ENCODE measurements around the gene SPTLC1.

SPTLC1 gene

DNA sequence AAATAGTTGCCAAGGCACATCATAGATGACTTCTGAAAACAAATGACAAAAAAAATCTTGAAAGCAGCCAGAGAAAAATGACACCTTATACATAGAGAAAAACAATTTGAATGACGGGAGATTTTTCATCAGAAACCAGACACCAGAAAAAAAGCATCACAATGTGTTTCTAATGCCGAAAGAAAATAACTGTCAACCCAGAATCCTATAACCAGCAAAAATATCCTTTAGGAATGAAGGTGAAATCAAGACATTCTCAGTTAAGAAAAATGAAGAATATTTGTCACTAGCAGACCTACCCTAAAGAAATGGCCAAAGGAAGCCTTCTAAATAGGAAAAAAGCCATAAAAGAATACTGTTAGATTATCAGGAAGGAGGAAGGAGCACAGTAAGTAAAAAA lies 54.0 kb downstream of the SPTLC1 start:
- H3K4me3 ChIP-seq (ENCODE audit: low read length), result no peak overlapping the region
- no peak for DNase-seq (ENCODE audit: low read depth)
- no peak for TF ChIP-seq CTCF (conservative IDR thresholded peaks at IDR 0.05; ENCODE audit: low read depth, low read length)

DNA sequence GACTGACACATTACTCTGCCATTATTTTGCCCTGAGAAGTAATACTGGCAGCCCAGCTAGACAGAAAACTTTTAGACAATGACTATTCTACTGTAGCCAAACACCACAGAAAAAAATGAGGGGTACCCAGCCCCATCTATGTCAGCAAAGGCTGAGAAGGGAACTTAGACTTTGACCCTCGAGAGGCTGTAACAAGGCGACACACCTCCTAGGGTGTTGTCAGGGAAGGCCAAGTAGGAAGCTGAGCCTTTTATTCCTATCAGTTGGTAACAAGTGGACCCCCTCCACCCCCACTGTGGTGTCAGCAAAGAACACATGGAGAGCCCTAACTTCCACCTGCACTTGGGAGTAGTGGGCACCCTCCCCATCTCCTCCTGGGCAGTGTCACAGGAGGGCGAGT lies 55.6 kb downstream of the SPTLC1 start:
- no peak for DNase-seq (ENCODE audit: low read depth)
- H3K4me3 ChIP-seq (ENCODE audit: low read length), result no peak overlapping the region
- TF ChIP-seq CTCF (conservative IDR thresholded peaks at IDR 0.05; ENCODE audit: low read depth, low read length), result no peak

DNA sequence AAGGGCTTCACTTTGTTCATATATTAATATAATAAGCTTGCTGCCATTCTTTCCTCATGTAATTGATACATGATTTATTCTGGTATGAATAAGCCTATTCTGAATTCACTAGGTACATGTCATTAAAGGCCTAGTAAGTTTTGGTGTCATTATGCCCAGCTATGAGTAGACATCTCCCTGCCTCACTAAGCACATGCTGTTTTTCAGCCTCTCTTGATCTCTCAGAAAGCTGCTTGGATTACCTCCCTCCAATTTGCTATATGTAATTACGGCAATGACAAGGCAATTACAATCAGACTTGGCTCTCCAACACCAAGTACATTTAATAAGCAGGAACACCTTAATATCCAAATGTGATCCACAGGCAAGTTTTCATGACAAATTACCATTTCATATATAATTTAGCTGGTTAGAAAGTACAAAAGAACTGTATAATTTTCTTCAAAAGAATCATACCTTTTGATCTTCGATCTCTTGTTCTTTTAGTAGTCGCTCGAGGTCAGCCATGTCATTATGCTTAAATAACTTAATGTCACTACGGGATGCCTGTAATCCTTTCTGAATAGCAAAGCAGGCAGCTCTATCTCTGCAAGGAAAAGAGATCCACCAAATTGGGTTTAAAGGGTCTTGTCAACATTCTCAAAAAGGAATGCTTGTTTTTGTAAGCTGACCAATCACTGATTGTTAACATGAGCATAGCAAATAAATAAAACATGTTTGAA lies 56.3 kb downstream of the SPTLC1 start:
- H3K4me3 ChIP-seq (ENCODE audit: low read length), result no peak overlapping the region
- DNase-seq (ENCODE audit: low read depth), result no peak
- no peak for TF ChIP-seq CTCF (conservative IDR thresholded peaks at IDR 0.05; ENCODE audit: low read depth, low read length)

- no peak for DNase-seq (ENCODE audit: low read depth)
- TF ChIP-seq CTCF (conservative IDR thresholded peaks at IDR 0.05; ENCODE audit: low read depth, low read length), result no peak
- H3K4me3 ChIP-seq (ENCODE audit: low read length), result no peak overlapping the region
These were observed 57.2 kb downstream of the SPTLC1 start for GRCh38 chr9:92058026-92058425.

GRCh38 chr9:92057226-92057625 lies 58.0 kb downstream of the SPTLC1 start:
- TF ChIP-seq CTCF (conservative IDR thresholded peaks at IDR 0.05; ENCODE audit: low read depth, low read length), result no peak
- DNase-seq (ENCODE audit: low read depth), result no peak
- no peak overlapping the region for H3K4me3 ChIP-seq (ENCODE audit: low read length)

DNA sequence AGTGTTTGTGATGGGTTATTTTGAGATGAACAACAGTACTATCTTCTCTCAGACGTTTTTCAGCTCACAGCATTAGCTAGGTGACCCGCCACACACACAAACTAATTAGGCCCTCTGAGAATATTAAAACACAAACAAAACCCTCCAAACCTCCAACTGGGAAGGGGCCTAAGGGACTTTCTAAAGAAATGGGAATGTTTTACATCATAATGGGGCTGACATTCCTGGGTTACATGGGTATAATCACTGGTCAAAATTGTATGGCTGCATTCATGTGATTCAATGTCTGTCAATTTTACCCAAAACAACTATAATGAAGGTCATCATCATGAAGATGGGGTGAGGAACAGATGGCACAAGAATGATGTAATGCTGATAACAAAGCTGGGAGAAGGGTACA lies 59.6 kb downstream of the SPTLC1 start:
- no peak overlapping the region for H3K4me3 ChIP-seq (ENCODE audit: low read length)
- no peak for TF ChIP-seq CTCF (conservative IDR thresholded peaks at IDR 0.05; ENCODE audit: low read depth, low read length)
- no peak for DNase-seq (ENCODE audit: low read depth)

DNA sequence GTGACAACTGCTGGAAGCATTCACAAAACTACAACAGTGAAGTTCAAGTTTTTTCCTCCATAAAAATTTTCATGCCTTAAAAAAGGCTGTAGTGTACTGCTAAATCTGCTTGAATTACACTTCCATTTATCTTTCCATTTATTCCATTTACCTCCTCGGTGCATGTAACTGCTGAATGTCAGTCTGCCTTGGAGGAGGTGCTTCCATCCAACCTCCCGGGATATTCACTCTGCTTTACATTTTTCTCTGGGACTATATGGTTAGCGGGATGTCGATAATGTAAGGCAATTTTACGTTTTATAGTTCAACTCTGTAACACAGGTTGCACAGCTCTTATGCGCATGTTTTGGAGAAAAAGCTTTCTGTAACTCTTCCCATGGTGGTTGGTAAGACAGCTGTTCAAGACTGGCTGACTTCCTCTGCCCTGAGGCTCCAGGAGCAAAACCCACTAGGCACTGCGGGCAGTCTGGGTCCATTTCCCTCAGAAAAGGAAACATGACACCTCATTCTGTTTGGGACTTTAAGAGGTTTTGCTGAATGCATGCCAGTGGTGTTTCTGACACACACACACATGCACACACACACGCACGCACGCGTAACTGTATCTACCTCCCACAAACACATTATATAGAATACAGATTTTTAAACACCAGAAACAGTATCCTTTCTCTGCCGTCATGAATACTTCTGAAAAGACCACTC lies 66.1 kb downstream of the SPTLC1 start:
- no peak for TF ChIP-seq CTCF (conservative IDR thresholded peaks at IDR 0.05; ENCODE audit: low read depth, low read length)
- H3K4me3 ChIP-seq (ENCODE audit: low read length), result no peak overlapping the region
- no peak for DNase-seq (ENCODE audit: low read depth)
